GM04503 (cell line): Measurements from ENCODE around the gene SRGAP1.
"Not testable (repeated sequence)": the region's sequence is repeated elsewhere in the genome, so short reads cannot be mapped to it uniquely, and the experiment has no call there.

Source experiments
- DNase-seq: peaks from one replicate; pipeline ENCODE4 v3.0.0-alpha.2; 2012; ENCODE audit warnings: low read depth

The SRGAP1 gene

DNA sequence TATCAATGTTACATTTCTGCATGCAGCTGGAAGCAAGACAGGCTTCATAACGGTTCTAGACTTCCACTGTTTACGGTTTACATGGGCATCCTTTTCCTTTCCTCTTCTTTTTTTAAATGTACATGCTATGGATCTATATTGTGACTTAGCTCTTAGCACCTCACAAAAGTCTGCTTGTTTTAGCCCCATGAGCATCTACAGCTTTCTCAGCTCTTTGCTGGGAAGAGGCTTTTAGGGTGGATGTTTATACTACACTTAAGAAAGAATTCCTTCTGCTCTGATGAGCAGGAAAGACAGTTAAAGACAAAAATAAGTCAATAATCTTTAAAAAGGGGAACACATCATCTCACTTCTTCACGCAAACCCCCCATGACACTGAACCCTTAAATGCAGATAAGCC is 326.2 kb downstream of the SRGAP1 start:
- no peak for DNase-seq

DNA sequence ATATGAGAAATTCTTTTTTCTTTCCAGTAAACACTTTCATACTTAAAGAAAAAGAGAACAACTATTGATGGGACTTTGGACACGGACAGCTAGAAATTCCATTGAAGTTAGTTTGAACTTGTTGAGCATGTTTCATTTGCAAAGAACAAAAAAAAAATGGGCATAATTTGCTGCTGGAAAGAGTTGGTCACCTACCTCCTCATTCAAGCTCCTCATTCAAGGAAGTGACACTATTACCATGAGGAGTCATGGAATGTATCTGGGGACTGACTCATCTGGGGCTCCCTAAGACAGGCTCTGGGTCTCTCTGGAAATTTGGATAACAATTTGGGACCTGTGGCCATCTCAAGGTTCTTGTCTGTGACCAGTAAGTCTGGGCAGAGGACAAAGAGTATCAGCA is 327.2 kb downstream of the SRGAP1 start:
- no peak for DNase-seq

DNA sequence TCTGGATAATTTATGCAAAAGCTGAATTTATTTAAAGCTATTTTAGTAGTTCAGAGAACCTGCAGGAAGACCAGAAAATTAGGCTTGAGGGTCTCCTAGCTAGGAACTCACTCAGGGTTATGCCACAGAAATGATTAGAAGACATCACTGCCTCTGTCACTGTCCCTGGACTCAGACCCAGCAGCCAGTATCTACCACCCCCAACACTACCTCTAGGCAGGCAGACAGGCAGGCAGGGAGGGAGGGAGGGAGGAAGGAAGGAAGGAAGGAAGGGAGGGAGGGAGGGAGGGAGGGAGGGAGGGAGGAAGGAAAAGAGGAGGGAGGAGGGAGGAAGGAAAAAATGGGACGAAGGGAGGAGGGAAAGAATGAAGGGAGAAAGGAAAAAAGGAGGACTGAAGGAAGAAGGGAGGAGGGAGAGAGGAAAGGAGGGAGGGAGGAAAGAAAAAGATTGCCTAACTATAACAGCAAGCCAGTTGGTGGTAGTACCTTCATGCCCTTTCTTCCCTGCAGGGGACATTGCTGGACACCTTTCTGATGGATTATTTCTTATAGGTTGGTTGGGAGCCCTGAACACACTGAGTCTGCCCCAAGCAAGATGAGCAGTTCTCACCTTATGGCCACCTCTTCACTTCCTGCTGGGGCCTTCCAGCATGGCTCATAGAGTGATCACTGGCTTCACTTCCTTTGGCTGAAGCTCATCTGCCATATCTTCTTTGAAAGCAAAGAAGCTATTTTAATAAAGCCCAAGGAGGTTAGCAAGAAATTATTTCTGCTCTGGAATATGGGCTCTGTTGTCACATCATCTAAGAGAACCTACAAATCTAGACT is 327.9 kb downstream of the SRGAP1 start:
- no peak for DNase-seq

DNA sequence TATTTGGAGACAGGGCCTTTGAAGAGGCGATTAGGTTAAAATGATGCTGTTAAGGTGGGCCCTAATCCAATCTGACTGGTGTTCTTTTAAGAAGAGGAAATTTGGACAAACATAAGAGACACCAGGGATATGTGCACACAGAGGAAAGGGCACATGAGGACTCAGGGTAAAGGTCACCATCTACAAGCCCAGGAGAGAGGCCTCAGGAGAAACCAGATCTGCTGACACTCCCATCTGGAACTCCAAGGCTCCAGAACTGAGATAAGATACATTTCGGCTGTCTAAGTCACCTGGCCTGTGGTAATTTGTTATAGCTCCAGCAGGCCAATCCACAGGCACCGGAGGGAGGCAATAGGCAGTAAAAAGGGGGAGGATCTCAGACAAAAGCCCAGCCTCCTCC is 329.0 kb downstream of the SRGAP1 start:
- DNase-seq, result no peak

DNA sequence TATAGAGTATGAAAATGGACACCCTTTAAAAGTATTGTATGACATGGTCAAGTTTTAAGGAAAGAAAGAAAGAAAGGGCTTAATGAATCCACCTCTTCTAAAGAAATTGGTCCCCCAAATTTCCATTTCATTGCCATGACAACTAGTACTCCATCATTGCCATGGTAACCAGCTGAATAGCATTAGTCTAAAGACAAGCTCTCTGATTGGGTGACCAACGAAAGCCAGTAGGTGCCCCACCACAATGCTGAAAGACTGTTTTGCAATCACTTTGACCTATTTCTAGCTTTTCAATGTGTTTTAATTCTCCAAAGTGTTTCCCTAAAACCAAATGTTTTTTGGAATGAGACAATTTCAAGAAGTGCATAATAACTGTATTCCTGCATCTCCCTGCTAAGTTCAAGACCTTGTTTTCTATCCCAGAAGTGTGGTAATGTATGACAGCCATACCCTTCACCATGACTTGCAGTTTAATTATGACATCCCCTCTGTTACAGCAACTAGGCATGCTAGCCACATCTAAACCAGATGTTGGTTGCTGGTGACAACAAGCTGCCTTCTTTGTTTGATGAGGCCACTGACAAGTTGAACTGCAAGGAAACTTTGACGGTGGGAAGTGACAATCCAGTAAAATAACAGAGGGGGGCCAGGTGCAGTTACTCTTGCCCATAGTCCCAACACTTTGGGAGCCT is 330.9 kb downstream of the SRGAP1 start:
- no peak for DNase-seq

DNA sequence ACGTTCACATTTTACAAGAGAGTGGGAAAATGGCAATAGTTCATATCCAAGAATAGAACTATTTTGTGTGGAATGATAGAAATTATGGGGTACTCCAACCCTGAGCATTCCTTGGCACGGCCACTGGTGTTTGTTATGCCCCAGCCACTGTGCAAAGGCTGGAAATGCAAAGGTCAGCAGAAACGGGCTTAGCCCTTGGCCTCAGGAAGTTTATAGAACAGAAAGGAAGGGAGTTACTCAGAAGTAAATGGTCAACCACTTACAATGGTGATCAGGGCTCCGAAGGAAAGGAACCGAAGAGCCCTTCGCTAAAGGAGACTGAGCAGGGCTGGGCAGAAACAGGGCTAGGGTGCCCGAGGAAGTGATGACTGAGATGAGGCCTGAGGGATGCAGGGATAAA is 332.5 kb downstream of the SRGAP1 start:
- no peak for DNase-seq

DNA sequence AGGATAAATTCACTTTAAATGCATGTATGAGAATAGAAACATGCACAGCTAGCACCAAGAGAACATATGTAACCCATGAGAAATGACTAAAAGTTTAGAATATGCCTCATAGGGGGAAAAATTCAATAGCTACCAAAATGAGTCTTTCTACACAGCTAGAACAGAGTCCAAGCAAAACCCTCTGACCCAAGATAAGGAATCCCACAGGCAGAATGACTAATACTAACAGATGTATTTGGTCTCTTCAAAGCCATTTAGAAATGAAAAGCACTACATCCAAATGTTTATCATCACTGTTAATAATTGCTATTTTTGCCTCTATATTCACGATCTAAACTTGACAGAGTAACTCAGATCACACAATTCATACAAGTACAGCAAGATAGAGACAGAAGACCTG is 333.6 kb downstream of the SRGAP1 start:
- DNase-seq, result no peak

DNA sequence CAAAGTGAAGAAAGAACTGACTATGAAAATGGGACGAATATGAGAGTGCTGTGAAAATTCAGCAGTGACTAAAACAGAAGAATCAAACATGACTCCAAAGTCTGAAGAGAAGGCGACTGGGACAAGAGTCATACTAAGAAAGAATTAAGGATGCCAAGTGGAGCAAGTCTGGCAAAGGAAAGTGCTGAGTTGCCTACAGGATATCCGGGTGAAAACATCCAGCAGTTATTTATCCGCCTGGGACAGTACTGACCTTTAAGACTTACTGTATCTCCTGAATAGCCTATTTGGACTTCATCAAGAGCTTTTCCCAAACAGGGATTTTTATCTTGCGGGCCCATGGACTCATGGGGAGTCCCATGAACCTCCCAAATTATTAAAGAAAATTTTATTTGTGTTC is 336.5 kb downstream of the SRGAP1 start:
- no peak for DNase-seq

DNA sequence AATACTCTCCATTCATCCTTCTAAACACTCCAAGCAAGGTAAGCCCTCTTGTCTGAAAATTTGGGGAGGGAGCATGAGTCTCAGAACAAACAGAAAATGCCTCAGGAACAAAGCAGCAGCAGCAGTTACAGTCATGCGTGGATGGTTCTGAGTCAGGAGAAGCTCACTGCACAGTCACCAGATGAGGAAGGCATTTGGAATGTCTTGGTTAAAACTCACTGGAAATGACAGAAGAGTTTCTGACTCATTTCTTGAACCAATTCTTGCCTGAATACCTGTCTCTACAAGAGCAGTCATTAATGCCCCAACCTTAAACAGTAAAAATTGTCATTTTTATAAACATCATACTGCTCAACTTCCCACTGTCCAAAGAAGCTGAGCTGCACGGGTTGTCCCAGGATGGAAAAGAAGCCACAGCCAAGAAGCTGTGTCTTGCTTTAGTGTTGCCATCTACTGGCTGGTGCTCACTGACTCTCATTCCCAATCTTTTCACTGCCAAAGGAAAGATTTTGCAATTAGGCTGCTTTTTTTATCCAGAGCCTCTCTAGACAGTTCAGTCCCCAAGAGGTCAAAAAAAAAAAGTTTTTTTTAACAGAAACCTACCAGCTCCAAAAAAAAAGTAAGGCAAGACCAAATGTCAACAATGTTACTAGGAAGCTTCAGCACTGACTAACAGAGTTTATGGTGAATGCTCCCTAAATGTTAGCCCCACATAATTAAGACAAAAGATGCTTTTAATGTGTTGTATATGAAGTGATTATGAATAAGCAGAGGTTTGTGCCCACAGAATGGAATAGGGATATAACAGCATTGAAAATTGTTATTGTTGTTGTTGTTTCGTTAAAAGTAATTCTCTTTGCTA is 337.2 kb downstream of the SRGAP1 start:
- DNase-seq, result peak; percentile 97

DNA sequence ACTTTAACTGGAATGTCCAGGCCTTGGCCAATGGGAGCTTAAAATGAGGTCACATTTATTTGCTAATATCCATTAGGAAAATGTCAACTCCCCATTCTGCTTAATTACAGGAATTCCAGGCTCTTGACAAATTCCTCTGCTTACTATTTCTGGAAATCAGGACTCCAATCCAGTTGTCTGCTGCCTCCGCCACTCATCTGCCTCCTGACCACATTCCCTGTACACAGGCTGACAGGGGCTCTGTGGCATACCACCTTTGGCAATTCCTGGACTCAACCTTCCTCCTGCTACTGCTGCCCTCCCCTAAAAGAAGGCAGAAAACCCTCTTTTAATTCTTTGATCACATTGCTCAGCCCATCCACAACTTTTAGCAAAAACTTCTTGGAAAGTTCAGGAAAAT is 339.7 kb downstream of the SRGAP1 start:
- no peak for DNase-seq

DNA sequence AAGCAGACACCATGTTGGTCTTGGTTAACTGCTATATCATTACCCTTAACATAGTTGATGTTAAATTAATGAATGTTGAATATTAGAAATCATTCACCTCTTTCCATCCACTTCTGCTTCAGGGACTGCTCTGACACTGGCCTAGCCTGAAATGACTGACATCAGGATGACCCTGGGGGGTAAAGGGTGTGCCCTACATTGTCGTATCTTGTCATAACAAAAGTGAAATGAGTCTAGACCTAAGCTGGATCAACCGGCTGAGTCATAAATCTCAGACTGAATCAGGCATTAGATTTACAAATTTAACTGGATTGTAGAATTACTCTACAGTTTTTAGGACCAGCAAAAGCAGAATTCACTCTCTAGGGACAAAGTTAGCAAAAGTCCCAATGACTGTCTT is 342.3 kb downstream of the SRGAP1 start:
- DNase-seq, result no peak

DNA sequence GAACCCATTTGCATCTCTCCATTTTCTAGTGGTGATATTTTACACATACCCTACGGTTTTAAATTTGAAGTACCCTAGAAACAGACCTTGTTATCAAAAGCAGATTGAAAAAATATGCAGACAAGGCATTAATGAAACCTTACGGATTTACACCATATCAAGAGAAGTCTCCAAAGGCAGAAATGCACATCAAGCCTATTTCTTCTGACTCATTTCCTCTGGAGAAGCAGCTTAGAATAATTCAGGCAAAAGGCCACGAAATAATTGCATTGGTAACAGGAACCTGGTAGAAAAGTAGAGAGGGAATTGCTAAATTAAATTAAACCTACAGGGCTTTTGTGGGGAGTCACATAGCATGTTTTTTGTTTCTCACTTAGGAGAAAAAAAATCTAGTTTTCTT is 342.9 kb downstream of the SRGAP1 start:
- DNase-seq, result no peak

DNA sequence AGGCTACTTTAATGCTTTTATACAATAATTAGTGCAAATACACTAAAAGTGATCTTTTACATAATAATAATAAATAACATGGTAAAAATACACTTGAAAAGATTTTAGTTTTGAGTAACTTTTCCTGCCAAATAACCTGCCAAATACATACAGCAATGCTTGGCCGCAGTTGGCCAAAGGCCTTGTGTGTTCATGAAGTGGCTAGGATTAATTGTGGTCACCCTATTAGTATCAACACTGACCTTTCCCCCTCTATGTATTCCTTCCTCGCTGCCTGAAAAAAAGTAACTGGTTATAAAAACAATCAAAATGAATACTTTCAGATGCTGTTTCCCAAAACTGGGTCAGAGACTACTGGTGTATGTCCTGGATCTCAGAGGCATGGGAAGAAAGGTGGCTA is 343.3 kb downstream of the SRGAP1 start:
- no peak for DNase-seq

DNA sequence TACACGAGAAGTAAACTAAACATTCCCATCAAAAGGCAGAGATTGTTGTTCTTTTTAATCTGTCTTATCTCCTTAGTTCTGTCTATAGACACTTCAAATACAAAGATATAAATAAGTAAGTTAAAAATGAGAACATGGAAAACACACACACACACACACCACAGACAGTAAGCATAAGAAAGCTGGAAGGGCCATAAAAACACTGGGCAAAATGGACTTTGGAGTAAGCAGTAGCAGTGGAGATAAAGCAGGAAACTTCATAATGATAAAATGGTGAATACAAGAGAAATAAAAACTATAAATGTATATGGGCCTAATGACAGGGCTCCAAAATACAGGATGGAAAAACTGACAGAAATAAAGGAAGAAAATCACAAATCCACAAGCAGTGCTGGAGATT is 345.0 kb downstream of the SRGAP1 start:
- no peak for DNase-seq

DNA sequence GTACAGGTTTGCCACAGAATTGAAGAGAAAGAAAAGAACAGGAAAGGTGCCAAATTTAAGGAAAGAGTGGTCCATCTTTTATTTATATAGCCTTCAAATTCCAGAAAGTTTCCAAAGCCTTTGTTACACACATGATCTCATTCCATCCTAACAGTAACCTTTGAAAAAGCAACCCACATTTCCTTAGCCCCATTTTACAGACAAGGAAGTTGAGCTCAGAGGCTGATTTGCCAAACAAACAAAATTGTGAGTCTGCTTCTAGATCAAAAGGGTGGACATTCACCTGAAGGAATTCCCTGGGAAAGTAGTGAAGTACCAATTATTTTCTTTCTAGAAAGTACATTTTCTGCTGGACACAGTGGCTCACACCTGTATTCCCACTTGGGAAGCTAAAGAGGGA is 345.6 kb downstream of the SRGAP1 start:
- DNase-seq, result no peak

DNA sequence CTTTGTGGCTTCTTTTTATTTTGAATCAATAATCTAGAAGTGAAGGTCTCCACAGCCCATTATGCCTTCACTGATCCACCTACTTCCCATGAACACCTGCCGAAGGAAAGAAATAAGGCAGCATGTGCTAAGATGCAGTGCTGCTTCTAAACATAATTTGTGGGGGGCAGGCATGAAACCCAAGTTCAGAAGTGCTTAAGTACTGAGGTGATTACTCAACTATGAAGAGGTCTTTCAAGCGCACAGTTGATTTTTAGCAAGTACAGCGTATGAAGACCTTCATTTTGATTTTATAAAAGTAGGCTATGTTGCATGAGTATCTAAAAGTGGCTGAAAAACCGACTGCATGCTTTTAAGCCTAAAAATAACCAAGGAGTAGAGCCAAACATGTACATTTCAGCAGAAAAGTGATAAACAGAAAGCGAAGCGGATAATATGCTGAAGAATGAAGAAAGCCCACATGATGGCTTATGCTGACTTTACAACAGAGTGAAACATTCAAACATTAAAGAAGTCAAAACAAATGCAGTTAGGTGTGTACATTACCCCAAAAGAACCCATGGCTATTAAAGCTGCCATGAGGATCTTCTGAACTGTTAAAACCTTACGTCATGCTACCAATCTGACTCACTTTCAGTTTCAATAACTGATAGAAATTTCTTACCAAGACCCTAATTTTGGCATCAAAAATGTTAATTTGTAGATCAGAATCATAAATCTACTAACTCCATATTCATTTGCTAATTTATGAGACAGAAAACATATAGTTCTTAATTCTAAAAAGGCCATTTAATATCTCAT is 348.3 kb downstream of the SRGAP1 start:
- no peak for DNase-seq

DNA sequence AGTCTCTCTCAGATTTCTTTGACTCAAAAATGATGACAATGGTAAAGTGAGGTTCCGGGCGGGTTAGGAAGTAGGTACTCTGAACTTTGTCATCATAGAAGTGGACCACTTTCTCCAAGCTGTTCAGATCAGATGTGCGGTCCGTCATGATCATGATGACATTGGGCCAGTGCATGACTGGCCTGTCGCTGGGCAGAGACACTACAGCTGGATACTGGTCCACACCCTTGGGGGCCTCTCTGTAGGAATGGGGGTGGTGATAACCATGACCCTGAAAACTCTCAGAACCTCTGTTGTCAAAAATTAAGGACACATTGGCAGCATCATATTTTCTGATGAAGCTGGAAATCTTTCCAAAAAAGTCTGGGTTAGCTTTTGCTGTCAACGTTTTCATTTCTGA is 349.4 kb downstream of the SRGAP1 start:
- DNase-seq, result no peak

DNA sequence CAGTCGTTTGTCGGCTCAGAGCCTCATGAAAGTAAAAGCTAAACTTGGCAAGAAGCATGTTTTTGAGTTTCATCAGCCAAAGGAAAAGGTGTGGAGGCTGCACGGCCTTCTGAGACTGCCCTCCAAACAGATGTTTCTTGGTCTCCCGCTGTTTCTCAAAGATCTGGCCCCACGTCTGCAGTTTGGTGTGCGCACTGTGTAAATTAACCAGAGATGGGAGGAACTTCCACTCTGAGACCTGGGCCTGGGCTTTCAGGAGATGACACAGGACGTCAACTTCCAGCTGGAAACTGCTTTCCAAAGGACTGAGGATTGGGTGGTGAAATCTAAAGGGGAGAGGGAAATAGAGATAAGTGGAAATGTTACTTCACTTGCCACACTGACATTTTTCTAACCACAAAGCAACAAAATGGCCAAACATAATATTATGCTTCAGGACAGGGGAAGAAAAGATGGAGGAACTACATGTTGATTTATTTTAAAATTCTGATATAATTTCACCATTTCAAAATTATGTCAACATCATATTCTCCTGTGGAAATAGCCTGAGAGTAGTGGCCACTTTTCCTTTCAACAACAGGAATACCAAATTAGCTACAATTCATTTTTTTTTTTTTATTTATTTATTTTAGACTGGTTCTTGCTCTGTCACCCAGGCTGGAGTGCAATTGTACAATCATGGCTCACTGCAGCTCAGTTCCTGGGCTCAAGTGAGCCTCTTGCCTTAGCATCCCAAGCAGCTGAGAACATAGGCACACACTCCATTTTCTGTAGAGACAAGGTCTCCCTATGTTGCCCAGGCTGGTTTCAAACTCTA is 350.0 kb downstream of the SRGAP1 start:
- no peak for DNase-seq

DNA sequence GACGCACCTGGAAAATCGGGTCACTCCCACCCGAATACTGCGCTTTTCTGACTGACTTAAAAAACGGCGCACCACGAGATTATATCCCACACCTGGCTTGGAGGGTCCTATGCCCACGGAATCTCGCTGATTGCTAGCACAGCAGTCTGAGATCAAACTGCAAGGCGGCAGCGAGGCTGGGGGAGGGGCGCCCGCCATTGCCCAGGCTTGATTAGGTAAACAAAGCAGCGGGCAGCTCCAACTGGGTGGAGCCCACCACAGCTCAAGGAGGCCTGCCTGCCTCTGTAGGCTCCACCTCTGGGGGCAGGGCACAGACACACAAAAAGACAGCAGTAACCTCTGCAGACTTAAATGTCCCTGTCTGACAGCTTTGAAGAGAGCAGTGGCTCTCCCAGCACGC is 351.3 kb downstream of the SRGAP1 start:
- DNase-seq, result not testable (repeated sequence)

DNA sequence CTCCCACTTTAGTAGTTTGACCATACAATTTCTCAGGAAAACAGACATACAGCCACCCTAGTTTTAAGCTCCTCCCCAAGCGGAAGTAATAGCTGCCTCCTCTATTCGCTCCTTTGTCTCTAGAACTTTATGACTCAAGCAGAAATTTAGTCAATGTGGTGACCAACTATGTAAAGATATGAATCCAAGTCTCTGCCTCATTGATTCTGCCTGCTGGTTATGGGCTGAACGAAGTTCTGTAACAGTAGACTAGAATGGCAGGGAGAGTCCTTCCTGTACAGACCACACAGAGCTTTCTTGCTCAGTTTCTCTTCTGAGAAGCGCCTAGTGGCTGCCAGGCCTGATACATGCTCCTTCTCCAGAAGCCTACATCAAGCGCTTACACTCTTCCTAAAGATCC is 358.5 kb downstream of the SRGAP1 start:
- no peak for DNase-seq

DNA sequence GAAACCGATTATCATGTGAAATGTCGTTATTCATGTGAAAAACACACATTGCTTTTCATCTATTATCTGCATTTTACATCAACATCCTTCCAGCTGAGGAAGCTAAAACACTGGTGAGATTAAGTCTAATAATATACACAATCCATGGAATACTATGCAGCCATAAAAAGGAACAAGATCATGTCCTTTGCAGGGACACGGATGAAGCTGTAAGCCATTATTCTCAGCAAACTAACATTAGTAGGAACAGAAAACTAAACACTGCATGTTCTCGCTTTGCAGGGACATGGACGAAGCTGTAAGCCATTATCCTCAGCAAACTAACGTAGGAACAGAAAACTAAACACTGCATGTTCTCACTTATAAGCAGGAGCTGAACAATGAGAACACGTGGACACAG is 359.3 kb downstream of the SRGAP1 start:
- DNase-seq, result no peak
